GM21367 (cell line): ENCODE measurements around the gene LZTS3.
"Not testable (repeated sequence)": the region's sequence is repeated elsewhere in the genome, so short reads cannot be mapped to it uniquely, and the experiment has no call there.

Experiments
- ATAC-seq: cut with Tn5 transposase; IDR thresholded peaks from one replicate; pipeline ENCODE4 v1.9.1; 2021; ENCODE audit not compliant: unreplicated experiment

Gene LZTS3

DNA sequence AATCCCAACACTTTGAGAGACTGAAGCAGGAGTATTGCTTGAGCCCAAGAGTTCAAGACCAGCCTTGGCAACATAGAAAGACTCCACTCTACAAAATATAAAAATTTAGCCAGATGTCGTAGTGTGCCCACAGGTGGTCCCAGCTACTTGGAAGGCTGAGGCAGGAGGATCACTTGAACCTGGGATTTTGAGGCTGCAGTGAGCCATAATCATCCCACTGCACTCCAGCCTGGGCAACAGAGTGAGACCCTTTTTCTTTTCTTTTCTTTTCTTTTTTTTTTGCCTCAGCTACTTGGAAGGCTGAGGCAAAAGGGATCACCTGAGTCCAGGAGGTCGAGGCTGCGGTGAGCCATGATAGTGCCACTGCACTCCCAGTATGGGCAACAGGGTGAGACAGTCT lies 31.6 kb downstream of the LZTS3 start:
- ATAC-seq: no peak

DNA sequence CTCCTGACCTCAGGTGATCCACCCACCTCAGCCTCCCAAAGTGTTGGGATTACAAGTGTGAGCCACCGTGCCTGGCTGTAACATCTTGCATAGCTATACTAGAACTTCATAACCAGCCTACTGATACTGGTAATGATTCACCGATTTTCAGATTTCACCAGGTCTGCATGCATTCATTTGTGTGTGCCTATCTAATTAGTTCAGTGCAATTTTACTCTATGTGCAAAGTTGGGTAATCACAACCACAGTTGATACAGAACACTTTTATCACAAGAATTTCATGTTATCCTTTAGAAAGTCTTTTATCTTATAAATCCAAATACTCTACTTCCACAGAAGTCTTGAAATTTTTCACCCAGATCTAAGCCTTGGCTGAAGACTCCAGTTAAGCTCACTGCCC lies 35.9 kb downstream of the LZTS3 start:
- no peak for ATAC-seq

DNA sequence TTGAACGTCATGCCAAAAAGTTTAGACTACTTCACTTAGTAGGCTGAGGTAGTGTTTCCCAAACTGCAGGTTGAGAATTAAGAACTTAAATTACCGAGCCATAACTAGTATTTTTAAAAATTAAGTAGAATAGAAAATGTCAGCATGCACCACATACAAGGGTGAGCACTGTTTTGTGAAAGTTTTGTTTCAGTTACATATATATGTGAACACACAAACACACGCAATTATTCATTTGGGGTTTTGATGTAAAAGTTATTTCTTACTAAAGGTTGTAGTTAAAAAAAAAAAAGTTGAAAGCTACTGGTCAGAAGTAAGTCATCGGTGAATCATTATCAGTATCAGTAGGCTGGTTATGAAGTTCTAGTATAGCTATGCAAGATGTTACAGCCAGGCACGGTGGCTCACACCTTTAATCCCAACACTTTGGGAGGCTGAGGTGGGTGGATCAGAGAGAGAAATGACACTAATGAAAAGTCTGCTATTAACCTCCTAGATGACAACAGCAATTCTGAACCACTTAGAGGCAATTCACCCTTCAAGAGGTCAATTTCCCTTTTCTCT lies 37.8 kb downstream of the LZTS3 start:
- ATAC-seq: no peak

DNA sequence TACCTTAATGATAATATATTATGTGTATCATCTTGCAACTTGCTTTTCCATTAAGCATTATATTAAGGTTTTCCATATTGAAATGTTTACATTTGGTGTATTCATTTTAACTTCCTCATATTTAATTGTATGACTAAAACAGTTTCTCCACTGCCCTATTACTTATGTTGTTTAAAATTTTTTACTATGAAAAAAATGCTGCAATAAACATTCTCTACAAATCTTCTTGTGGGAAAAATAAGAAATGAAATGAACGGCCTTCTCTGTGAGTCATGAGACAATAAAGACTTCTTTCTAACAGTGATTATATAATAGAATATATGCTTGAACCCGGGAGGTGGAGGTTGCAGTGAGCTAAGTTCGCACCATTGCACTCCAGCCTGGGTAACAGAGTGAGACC lies 39.2 kb downstream of the LZTS3 start:
- no peak for ATAC-seq

DNA sequence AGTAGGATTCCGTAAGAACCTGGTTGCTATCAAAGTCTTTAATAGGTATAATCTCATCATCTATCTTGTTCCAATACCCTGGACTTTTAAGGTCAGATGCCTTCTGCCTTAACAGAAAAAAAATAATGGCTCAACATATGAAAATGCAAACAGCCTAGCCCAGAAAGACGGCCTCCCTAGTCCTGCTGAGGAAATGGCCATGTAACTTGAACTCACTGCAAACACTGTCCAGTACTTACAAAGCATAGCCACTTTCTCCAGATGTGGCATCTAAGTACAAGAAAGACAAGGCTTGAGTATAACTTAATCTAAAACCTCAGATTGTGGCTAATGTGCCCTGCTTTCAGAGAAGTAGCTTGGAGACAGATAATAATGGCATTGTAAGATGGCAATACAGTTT lies 40.2 kb downstream of the LZTS3 start:
- no peak for ATAC-seq

DNA sequence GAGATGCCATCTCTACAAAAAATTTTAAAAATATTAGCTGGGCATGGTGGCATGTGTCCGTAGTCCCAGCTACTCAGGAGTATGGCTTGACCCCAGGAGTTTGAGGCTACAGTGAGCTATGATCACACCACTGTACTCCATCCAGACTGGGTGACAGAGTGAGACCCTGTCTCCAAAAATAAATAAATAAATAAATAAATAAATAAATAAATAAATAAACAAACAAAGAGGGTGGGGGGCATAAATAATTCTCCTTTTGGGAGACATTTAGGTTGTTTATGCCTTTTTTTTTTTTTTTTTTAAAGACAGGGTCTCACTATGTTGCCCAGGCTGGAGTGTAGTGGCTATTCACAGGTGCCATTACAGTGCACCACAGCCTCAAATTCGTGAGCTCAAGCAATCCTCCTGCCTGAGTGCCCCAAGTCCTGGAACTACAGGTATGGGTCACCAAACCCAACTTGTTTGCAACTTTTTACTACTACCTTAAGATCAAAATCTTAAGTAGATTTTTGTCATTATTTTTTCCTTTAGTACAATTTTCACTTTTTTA lies 43.2 kb downstream of the LZTS3 start:
- no peak for ATAC-seq

DNA sequence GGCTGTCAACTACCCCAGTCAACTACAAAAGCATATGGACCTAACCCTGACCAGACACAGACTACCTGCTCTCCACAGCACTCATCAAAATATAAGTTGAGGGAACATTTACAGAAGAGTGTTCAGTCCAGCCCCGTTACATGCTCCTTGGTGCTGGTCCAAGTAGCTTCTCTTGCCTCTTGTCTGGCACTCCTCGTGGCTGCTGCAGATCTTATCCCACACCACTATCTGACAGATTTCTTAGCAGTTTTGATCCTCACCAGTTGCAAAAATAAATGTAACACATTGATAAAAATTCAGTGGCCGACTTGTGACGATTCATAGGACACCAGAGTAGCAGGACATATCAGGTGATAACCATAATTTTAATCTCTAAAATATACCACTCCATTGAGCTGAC lies 44.3 kb downstream of the LZTS3 start:
- ATAC-seq: no peak

DNA sequence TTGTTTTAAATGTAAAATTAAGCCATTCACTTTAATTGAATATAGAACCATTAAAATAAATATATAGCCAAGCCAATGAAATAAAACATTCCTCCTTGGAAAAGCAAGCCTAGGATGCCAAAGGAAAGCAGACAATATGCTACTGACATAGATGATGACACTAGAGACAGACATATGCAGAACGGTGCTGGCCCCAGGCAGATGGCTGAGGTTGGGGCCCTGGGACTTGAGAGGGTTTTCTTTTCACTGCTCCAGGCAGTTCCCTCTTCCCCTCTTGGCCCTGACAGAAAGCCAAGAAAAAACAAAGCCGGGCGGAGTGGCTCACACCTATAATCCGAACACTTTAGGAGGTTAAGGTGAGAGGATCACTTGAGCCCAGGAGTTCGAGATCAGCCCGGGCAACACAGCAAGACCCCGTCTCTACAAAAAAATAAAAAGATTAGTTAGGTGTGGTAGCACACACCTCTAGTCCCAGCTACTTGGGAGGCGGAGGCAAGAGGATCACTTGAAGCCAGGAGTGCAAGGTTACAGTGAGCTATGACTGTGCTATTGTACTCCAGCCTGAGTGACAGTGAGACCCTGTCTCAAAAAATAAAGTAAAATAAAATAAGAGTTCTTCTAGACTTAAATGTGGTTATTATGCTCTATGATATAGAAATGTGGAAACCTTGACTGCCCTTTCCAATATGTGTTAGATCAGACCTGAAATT lies 44.9 kb downstream of the LZTS3 start:
- no peak for ATAC-seq

DNA sequence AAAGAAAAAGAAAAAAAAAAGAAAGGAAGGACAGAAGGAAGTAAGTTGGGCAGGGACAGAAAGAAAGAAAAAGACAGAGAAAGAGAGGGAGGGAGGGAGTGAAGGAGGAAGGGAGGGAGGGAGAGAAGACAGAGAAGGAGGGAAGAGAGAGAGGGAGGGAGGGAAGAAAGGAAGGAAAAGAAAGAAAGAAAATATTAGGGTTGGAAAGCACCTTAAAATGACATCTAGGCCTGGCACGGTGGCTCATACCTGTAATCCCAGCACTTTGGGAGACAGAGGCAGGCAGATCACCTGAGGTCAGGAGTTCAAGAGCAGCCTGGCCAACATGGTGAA lies 46.9 kb downstream of the LZTS3 start:
- ATAC-seq: no peak

DNA sequence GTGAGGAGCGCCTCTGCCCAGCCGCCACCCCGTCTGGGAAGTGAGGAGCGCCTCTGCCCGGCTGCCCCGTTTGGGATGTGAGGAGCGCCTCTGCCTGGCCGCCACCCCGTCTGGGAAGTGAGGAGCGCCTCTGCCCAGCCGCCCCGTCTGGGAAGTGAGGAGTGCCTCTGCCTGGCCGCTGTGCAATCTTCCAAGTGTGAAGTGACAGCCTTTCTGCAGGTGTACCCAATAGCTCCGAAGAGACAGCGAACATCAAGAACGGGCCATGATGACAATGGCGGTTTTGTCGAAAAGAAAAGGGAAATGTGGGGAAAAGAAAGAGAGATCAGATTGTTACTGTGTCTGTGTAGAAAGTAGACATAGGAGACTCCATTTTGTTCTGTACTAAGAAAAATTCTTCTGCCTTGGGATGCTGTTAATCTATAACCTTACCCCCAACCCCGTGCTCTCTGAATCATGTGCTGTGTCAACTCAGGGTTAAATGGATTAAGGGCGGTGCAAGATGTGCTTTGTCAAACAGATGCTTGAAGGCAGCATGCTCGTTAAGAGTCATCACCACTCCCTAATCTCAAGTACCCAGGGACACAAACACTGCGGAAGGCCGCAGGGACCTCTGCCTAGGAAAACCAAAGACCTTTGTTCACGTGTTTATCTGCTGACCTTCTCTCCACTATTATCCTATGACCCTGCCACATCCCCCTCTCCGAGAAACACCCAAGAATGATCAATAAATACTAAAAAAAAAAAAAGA lies 47.4 kb downstream of the LZTS3 start:
- not testable (repeated sequence) for ATAC-seq

DNA sequence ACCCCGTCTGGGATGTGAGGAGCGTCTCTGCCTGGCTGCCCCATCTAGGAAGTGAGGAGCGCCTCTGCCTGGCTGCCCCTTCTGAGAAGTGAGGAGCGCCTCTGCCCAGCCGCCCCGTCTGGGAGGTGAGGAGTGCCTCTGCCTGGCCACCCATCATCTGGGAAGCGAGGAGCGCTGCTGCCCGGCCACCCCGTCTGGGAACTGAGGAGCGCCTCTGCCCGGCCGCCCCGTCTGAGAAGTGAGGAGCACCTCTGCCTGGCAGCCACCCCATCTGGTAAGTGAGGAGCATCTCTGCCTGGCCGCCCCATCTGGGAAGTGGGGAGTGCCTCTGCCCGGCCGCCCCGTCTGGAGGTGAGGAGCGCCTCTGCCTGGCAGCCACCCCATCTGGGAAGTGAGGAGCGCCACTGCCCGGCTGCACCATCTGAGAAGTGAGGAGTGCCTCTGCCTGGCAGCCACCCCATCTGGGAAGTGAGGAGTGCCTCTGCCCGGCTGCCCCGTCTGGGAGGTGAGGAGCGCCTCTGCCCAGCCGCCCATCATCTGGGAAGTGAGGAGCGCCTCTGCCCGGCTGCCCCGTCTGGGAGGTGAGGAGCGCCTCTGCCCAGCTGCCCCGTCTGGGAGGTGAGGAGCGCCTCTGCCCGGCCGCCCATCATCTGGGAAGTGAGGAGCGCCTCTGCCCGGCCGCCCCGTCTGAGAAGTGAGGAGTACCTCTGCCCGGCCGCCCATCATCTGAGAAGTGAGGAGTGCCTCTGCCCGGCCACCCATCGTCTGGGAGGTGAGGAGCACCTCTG lies 48.4 kb downstream of the LZTS3 start:
- not testable (repeated sequence) for ATAC-seq

DNA sequence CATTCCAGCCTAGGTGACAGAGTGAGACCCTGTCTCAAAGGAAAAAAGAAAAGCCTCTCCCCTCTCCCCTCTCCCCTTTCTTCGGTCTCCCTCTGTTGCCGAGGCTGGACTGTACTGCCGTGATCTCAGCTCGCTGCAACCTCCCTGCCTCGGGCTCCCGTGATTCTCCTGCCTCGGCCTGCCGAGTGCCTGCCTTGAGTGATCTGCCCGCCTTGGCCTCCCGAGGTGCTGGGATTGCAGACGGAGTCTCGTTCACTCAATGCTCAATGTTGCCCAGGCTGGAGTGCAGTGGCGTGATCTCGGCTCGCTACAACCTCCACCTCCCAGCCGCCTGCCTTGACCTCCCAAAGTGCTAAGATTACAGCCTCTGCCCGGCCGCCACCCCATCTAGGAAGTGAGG lies 49.2 kb downstream of the LZTS3 start:
- not testable (repeated sequence) for ATAC-seq

DNA sequence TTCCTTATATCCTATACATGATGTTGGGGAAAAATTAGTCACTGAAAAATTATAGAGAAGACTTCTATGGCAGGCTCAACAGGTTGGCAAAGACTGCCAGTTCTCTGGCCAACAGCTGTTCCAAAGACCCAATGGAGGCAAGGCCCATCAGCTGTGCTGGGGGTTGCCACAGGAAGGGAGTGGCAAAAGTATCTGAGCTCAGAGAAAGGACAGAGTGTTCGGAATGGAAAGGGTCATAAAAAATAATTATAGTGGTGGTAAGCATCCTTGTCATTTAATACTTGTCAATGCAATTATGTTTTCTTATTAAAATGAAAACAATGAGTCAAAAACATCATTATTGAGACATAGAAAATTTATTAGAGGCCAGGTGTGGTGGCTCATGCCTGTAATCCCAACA lies 49.8 kb downstream of the LZTS3 start:
- no peak for ATAC-seq

DNA sequence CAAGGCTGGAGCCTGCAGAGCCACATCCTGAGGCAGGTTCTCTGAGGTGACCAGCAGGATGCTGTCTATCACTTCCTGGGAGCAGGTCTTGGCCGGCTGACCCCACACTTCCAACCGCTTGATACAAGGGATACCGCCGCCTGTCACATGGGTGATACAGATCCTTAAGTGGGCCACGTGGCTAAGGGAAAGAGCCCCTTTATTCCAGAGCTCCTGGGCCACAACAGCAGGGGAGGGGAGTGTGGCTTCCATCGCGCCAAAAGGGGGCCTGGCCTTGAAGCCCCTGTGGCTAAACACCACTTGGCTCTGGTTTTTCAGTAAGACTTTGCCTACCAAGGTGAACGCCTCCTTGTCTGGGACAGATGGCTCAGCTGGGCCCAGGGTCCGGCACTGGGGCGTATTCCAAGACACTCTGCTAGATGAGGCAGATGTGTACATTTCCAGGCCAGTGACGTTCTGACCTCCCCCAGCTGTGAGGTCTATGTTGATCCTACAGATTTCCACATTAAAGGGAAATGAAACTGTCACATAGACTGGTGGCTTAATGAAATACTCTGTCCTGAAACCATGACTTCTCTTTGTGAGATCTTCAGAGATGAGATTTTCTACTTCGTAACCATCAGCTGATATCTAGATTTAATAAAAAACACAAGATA lies 51.3 kb downstream of the LZTS3 start:
- no peak for ATAC-seq

DNA sequence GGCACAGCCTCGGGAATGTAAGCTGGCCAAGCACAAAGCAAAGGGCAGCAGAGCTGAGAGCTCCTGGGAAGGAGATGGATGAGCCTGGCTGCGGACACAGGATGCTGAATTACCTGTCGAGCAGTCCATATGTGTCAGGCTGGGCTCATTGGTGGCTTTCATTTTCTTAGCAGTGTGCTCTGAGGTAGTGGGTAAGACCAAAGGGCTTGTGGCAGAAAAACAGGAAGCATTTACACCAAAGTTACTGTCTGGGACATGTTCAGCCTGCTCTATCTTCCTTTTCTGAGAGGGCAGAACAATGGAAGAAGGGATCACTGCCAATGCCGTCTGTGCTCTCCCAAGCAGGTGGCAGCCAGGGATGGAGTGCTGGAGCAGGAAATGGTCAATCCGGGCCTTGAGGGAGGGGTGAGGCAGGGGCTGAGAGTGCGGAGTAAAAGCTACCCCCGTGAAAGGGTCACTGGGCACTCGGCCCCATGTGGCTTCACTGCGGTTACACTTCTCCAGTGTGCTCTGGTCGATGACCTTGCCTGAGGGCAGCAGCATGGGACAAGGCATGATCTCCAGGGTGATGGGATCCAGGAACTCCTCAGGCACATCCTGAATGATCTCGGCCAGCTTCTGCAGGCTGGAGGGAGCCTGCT lies 52.0 kb downstream of the LZTS3 start:
- no peak for ATAC-seq

DNA sequence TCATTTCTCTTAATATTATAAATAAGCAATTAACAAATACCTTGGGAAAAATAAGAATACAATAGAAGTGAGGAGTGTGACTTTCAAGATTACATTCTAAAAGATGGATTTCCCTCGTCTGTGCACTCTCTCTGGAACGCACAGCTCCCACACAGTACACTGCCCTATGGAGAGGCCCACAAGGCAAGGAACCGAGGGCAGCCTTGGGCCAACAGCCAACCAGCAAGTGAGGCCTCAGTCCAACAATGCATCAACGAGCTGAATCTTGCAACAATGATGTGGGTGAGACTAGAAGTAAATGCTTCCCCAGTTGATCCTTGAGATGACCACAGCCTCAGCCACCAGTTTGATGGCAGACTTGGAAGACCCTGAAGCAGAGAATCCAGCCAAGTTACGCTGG lies 54.3 kb downstream of the LZTS3 start:
- no peak for ATAC-seq

DNA sequence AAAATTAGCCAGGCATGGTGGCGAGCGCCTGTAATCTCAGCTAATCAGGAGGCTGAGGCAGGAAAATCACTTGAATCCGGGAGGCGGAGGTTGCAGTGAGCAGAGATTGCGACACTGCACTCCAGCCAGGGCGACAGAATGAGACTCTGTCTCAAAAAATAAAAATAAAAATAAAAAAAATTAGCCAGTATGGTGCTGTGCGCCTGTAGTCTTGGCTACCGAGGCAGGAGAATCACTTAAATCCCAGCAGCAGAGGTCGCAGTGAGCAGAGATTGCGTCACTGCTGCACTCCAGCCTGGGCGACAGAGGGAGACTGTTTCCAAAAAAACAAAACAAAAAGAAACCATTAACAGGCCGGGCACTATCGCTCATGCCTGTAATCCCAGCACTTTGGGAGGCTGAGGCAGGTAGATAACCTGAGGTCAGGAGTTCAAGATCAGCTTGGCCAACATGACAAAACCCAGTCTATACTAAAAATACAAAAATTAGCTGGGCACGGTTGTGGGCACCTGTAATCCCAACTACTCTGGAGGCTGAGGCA lies 55.4 kb downstream of the LZTS3 start:
- ATAC-seq: not testable (repeated sequence)

DNA sequence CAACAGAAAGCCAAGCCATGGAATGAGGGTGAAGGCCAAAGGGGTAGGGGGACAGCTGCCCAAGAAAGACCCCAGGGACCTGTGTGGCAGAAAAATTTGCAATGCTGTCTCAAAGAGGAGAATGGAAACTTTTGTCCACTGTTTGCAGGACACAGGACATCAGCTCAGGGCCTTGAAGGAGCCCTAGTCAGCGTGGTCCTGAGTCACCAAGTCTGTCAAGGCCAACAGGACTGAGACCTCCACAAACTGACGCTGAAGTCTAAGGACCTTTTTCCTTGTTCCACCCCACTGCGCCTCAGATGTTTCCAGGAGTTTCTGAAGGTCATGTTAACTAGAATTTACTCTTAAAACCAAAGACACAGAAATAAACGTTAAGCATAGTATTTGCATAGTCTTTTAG lies 57.0 kb downstream of the LZTS3 start:
- ATAC-seq: no peak

DNA sequence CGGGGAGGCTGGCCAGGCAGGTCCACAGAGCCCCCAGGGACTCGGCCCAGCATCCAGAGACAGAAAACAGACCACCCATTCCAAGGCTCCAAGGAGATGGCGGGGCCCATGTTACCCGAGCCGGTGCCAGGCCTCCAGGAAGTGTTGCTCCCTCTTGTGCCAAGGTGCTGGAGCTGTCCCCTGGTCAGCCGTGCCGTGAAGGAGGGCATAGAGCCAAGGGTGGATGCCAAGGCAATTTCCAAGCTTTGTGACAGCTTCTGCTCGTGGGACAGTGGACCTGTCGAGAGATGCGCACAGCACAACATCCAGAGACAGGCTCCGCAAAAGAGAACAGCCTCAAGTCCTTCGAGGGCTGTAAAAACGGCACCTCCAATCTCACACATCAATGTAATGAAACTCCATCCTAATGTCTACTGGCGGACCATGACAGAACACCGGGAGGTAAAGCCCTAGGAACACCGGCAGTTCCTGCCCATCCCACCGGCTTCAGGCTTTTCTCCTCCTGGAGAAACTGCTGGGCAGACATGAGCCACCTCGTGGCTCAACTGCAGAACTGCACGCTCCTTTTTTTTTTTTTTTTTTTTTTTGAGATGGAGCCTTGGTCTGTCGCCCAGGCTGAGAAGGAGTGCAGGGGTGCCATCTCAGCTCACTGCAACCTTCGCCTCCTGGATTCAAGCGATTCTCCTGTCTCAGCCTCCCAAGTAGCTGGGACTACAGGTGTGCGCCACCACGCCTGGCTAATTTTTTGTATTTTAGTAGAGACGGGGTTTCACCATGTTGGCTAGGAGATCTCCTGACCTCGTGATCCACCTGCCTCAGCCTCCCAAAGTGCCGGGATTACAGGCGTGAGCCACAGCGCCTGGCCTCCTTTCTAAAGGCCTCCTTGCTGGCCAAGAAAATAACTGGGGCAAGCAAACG lies 57.9 kb downstream of the LZTS3 start:
- ATAC-seq: no peak
